Right lobe of liver (tissue), 4 donors: ENCODE data around the gene FKBP5.

ENCODE experiments used
- POLR2A ChIP-seq: fragments of 450-650 bp; IDR thresholded peaks from one replicate; pipeline ENCODE4 v1.6.1; 2017; ENCODE audit warnings: antibody characterized with exemption, mild to moderate bottlenecking
- TF ChIP-seq, protein P1 (sequence below), 4 donors: fragments of 200-600 bp in 3 of 4; fragments of 450-650 bp in 1 of 4; IDR thresholded peaks; one replicate each; pipeline versions ENCODE4 v1.5.1 to v1.8.0; 2016 to 2022; ENCODE audit warnings: antibody characterized with exemption in 4 of 4, mild to moderate bottlenecking in 2 of 4
- donor health status: DM: no; HTN: no; CAD: no.
- donor health status: DM: no; HTN: no; CAD: no.
- donor health status: DM: no; HTN: yes; CAD: no.

DNA sequence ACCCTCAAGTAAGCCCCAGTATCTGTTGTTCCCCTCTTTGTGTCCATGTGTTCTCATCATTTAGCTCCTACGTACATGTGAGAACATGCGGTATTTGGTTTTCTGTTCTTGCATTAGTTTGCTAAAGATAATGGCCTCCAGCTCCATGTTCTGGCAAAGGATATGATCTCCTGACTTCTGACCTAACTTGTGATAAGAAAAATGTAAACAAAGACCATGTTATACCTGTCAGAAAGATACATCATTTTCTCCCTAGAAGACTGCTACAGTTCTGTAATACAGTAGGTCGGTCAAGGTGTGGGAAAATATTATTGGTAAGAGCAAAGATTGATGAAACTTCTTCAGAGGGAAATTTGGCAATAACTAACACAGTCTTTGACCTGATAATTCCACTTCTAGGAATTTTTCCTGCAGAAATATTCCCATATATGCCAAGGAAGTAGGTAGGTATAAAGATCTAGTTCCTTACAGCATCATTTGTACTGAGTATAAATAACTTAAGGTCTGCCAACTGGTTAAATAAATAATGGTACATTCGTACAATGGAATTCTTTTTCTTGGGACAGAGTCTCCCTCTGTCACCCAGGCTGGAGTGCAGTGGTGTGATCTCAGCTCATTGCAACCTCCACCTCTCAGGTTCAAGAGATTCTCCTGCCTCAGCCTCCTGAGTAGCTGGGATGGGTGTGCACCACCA is 19.1 kb upstream of the FKBP5 start:
- TF ChIP-seq, protein P1, sequence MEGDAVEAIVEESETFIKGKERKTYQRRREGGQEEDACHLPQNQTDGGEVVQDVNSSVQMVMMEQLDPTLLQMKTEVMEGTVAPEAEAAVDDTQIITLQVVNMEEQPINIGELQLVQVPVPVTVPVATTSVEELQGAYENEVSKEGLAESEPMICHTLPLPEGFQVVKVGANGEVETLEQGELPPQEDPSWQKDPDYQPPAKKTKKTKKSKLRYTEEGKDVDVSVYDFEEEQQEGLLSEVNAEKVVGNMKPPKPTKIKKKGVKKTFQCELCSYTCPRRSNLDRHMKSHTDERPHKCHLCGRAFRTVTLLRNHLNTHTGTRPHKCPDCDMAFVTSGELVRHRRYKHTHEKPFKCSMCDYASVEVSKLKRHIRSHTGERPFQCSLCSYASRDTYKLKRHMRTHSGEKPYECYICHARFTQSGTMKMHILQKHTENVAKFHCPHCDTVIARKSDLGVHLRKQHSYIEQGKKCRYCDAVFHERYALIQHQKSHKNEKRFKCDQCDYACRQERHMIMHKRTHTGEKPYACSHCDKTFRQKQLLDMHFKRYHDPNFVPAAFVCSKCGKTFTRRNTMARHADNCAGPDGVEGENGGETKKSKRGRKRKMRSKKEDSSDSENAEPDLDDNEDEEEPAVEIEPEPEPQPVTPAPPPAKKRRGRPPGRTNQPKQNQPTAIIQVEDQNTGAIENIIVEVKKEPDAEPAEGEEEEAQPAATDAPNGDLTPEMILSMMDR (IDR thresholded peaks at IDR 0.05), result no peak
- TF ChIP-seq POLR2A, result no peak
